GM12878 (cell line): Measurements from ENCODE around the gene ARSA. TPM values are rescaled to one million over a fixed set of nuclear protein-coding genes. Genes with fewer than 3 reads are reported as not detected.

Source experiments
- CHD1 ChIP-seq: IDR thresholded peaks from 2 replicates; pipeline ENCODE4 v1.6.1; 2012; ENCODE audit warnings: low read depth, low read length, improper control_type of control experiment
- GABPA ChIP-seq: IDR thresholded peaks from 2 replicates; pipeline ENCODE4 v1.6.1; 2014; ENCODE audit warnings: antibody characterized with exemption, low read depth, mild to moderate bottlenecking, inconsistent platforms
- HDAC2 ChIP-seq: fragments of 200-600 bp; sonication (generic); IDR thresholded peaks from 2 replicates; pipeline ENCODE4 v1.6.1; 2017
- IRF3 ChIP-seq: fragments of 450-650 bp; IDR thresholded peaks from 2 replicates; pipeline ENCODE4 v1.6.1; 2014; ENCODE audit warnings: mild to moderate bottlenecking
- MAX ChIP-seq: IDR thresholded peaks from 2 replicates; pipeline ENCODE4 v1.6.1; 2012; ENCODE audit warnings: low read depth, low read length, improper control_type of control experiment
- MTA3 ChIP-seq: IDR thresholded peaks from 2 replicates; pipeline ENCODE4 v1.6.1; 2012; ENCODE audit warnings: low read length, inconsistent platforms, borderline replicate concordance
- PML ChIP-seq: IDR thresholded peaks from 2 replicates; pipeline ENCODE4 v1.6.1; 2012; ENCODE audit warnings: low read length, inconsistent platforms
- RFX5 ChIP-seq: IDR thresholded peaks from 2 replicates; pipeline ENCODE4 v1.6.1; 2011; ENCODE audit warnings: low read depth, low read length, improper control_type of control experiment
- polyA plus RNA-seq, 11 experiments: library from polyadenylated mRNA; depleted of rRNA in 4 of 11; unstranded in 6 of 11; stranded (reverse) in 5 of 11; fragments of >200 nt; fragmentation: Nextera tagmentation in 4 of 11; fragmentation: Illumina TruSeq in 1 of 11; extraction: Ambion mirVana in 4 of 11; extraction: Trizol in 1 of 11; gene quantifications; 1 replicate in 1 of 11; 2 replicates in 10 of 11; pipeline versions ENCODE4 v1.2.1 to v1.2.3, GENCODE V29; 2011 to 2016; ENCODE audit warnings: inconsistent platforms in 2 of 11, missing spikeins in 2 of 11, low read depth in 1 of 11
- total RNA-seq, 4 experiments: library from RNA; depleted of rRNA in 3 of 4; stranded (reverse); fragments of >200 nt in 3 of 4; fragmentation: Illumina TruSeq in 1 of 4; extraction: Trizol in 1 of 4; gene quantifications; 2 replicates each; pipeline versions ENCODE4 v1.2.1 to v1.2.3, GENCODE V29; 2013 to 2021
- TF ChIP-seq, protein P1 (sequence below): fragments of 450-650 bp; IDR thresholded peaks from 2 replicates; pipeline ENCODE4 v1.6.1; 2018; ENCODE audit warnings: borderline replicate concordance, mild to moderate bottlenecking; ENCODE audit not compliant: partially characterized antibody
- TF ChIP-seq, protein P2 (sequence below): fragments of 450-650 bp; formaldehyde crosslinking; IDR thresholded peaks from 2 replicates; pipeline ENCODE4 v1.5.0; 2022; ENCODE audit warnings: mild to moderate bottlenecking, missing genetic modification characterization

The ARSA gene
- total and polyA plus RNA-seq, 10 of the 15 experiments (the other 5 are each of a cell fraction or from before 2014, with no cell fraction given), result 0.39 to 26.3 (median 9.8) TPM

- no peak for TF ChIP-seq PML
- no peak for TF ChIP-seq GABPA
- TF ChIP-seq MAX, result no peak
- TF ChIP-seq MTA3, result no peak
- TF ChIP-seq RFX5, result no peak
- no peak for TF ChIP-seq CHD1
- TF ChIP-seq, protein P1, sequence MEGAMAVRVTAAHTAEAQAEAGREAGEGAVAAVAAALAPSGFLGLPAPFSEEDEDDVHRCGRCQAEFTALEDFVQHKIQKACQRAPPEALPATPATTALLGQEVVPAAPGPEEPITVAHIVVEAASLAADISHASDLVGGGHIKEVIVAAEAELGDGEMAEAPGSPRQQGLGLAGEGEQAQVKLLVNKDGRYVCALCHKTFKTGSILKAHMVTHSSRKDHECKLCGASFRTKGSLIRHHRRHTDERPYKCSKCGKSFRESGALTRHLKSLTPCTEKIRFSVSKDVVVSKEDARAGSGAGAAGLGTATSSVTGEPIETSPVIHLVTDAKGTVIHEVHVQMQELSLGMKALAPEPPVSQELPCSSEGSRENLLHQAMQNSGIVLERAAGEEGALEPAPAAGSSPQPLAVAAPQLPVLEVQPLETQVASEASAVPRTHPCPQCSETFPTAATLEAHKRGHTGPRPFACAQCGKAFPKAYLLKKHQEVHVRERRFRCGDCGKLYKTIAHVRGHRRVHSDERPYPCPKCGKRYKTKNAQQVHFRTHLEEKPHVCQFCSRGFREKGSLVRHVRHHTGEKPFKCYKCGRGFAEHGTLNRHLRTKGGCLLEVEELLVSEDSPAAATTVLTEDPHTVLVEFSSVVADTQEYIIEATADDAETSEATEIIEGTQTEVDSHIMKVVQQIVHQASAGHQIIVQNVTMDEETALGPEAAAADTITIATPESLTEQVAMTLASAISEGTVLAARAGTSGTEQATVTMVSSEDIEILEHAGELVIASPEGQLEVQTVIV, result no peak
- TF ChIP-seq HDAC2, result no peak
- TF ChIP-seq IRF3, result no peak
- TF ChIP-seq, protein P2, sequence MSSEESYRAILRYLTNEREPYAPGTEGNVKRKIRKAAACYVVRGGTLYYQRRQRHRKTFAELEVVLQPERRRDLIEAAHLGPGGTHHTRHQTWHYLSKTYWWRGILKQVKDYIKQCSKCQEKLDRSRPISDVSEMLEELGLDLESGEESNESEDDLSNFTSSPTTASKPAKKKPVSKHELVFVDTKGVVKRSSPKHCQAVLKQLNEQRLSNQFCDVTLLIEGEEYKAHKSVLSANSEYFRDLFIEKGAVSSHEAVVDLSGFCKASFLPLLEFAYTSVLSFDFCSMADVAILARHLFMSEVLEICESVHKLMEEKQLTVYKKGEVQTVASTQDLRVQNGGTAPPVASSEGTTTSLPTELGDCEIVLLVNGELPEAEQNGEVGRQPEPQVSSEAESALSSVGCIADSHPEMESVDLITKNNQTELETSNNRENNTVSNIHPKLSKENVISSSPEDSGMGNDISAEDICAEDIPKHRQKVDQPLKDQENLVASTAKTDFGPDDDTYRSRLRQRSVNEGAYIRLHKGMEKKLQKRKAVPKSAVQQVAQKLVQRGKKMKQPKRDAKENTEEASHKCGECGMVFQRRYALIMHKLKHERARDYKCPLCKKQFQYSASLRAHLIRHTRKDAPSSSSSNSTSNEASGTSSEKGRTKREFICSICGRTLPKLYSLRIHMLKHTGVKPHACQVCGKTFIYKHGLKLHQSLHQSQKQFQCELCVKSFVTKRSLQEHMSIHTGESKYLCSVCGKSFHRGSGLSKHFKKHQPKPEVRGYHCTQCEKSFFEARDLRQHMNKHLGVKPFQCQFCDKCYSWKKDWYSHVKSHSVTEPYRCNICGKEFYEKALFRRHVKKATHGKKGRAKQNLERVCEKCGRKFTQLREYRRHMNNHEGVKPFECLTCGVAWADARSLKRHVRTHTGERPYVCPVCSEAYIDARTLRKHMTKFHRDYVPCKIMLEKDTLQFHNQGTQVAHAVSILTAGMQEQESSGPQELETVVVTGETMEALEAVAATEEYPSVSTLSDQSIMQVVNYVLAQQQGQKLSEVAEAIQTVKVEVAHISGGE, result no peak
These were observed 46.2 kb upstream of the ARSA start (continued) for GRCh38 chr22:50674130-50674500.
